GM23338 (cell line): ENCODE results near the gene GPR61. TPM values are rescaled to one million over a fixed set of nuclear protein-coding genes. Genes with fewer than 3 reads are reported as not detected.

Source experiments
- ATAC-seq: fragments of 200-7000 bp; cut with Tn5 transposase; 3 replicates; pipeline ENCODE4 v1.9.1; 2020
- DNase-seq: peaks from one replicate; pipeline ENCODE4 v3.0.0-alpha.2; 2015; ENCODE audit warnings: low spot score
- H2AFZ ChIP-seq: fragments of 200-600 bp; sonication (generic); 2 replicates; pipeline ENCODE4 v1.8.0; 2016; ENCODE audit warnings: antibody characterized with exemption, mild to moderate bottlenecking, moderate library complexity
- H3F3A ChIP-seq: fragments of 200-600 bp; sonication (generic); replicated peaks from 2 replicates; pipeline ENCODE4 v1.8.0; 2017; ENCODE audit warnings: antibody characterized with exemption, mixed run types, low read depth
- H3K27ac ChIP-seq: fragments of 200-600 bp; sonication (generic); 2 replicates; pipeline ENCODE4 v1.6.1; 2016; ENCODE audit warnings: low read depth
- H3K27me3 ChIP-seq: fragments of 200-600 bp; sonication (generic); 2 replicates; pipeline ENCODE4 v1.8.0; 2016; ENCODE audit warnings: mild to moderate bottlenecking, mixed run types, moderate library complexity; ENCODE audit not compliant: insufficient read depth
- H3K36me3 ChIP-seq: fragments of 200-600 bp; sonication (generic); 2 replicates; pipeline ENCODE4 v1.8.0; 2016; ENCODE audit warnings: mild to moderate bottlenecking; ENCODE audit not compliant: insufficient read depth
- H3K4me1 ChIP-seq: fragments of 200-600 bp; sonication (generic); 2 replicates; pipeline ENCODE4 v1.8.0; 2016; ENCODE audit warnings: mild to moderate bottlenecking, moderate library complexity; ENCODE audit not compliant: insufficient read depth
- H3K4me2 ChIP-seq: fragments of 200-600 bp; sonication (generic); 2 replicates; pipeline ENCODE4 v1.7.1; 2017; ENCODE audit warnings: mixed run types
- H3K4me3 ChIP-seq: fragments of 200-600 bp; sonication (generic); 2 replicates; pipeline ENCODE4 v1.6.1; 2016; ENCODE audit warnings: mixed run types
- H3K79me2 ChIP-seq: fragments of 200-600 bp; sonication (generic); replicated peaks from 2 replicates; pipeline ENCODE4 v1.8.0; 2017; ENCODE audit warnings: mild to moderate bottlenecking; ENCODE audit not compliant: insufficient read depth
- H3K9me2 ChIP-seq: fragments of 200-600 bp; sonication (generic); 2 replicates; pipeline ENCODE4 v1.8.0; 2017; ENCODE audit not compliant: insufficient read depth
- H4K20me1 ChIP-seq: fragments of 200-600 bp; sonication (generic); replicated peaks from 2 replicates; pipeline ENCODE4 v1.8.0; 2017; ENCODE audit warnings: mild to moderate bottlenecking; ENCODE audit not compliant: insufficient read depth
- H3K27ac Mint-ChIP-seq: 2 replicates; pipeline ENCODE4 v1.8.0; 2020; ENCODE audit warnings: inconsistent platforms, mild to moderate bottlenecking, moderate library complexity, mixed read lengths
- H3K27me3 Mint-ChIP-seq: 3 replicates; pipeline ENCODE4 v1.8.0; 2022; ENCODE audit warnings: low read depth, mild to moderate bottlenecking, moderate library complexity, mixed read lengths, inconsistent platforms; ENCODE audit not compliant: insufficient read depth, poor library complexity
- H3K36me3 Mint-ChIP-seq: 3 replicates; pipeline ENCODE4 v1.8.0; 2021; ENCODE audit warnings: low read depth, mild to moderate bottlenecking, inconsistent platforms, moderate library complexity, mixed read lengths
- H3K4me1 Mint-ChIP-seq: 3 replicates; pipeline ENCODE4 v1.8.0; 2020; ENCODE audit warnings: mild to moderate bottlenecking, inconsistent platforms, mixed read lengths
- H3K4me3 Mint-ChIP-seq: 3 replicates; pipeline ENCODE4 v1.8.0; 2021; ENCODE audit warnings: moderate library complexity, mild to moderate bottlenecking, inconsistent platforms, mixed read lengths
- H3K9me3 Mint-ChIP-seq: 3 replicates; pipeline ENCODE4 v1.8.0; 2020; ENCODE audit warnings: moderate library complexity, mild to moderate bottlenecking, inconsistent platforms, mixed read lengths
- CREB1 ChIP-seq: fragments of 250-450 bp; sonication (Bioruptor Pico); IDR thresholded peaks from 2 replicates; pipeline ENCODE4 v1.5.0; 2020; ENCODE audit warnings: low read depth, mild to moderate bottlenecking, moderate library complexity
- EZH2 ChIP-seq: fragments of 200-600 bp; sonication (generic); IDR thresholded peaks from one replicate; pipeline ENCODE4 v1.8.0; 2017; ENCODE audit warnings: antibody characterized with exemption, mild to moderate bottlenecking, low read depth; ENCODE audit not compliant: unreplicated experiment
- EZH2phosphoT487 ChIP-seq: fragments of 200-600 bp; sonication (generic); IDR thresholded peaks from one replicate; pipeline ENCODE4 v1.8.1; 2018; ENCODE audit warnings: antibody characterized with exemption; ENCODE audit not compliant: unreplicated experiment
- JUNB ChIP-seq: IDR thresholded peaks from one replicate; pipeline ENCODE4 v1.6.1; 2016; ENCODE audit warnings: antibody characterized with exemption; ENCODE audit not compliant: unreplicated experiment
- NANOG ChIP-seq: IDR thresholded peaks from 2 replicates; pipeline ENCODE4 v1.6.1; 2016; ENCODE audit warnings: antibody characterized with exemption, borderline replicate concordance
- POLR2AphosphoS5 ChIP-seq: IDR thresholded peaks from 2 replicates; pipeline ENCODE4 v1.6.1; 2016; ENCODE audit warnings: antibody characterized with exemption, low read depth
- STAT1 ChIP-seq: IDR thresholded peaks from one replicate; pipeline ENCODE4 v1.6.1; 2016; ENCODE audit warnings: antibody characterized with exemption; ENCODE audit not compliant: unreplicated experiment
- ZNF114 ChIP-seq: fragments of 250-450 bp; sonication (Bioruptor Pico); IDR thresholded peaks from 2 replicates; pipeline ENCODE4 v1.5.0; 2020; ENCODE audit warnings: mild to moderate bottlenecking, moderate library complexity
- ZNF331 ChIP-seq: fragments of 250-450 bp; sonication (Bioruptor Pico); IDR thresholded peaks from 2 replicates; pipeline ENCODE4 v1.5.0; 2020; ENCODE audit warnings: low read depth, mild to moderate bottlenecking, moderate library complexity
- polyA plus RNA-seq: library from polyadenylated mRNA; unstranded; fragments of >200 nt; fragmentation: Nextera tagmentation; extraction: Ambion mirVana; gene quantifications from 2 replicates; pipeline ENCODE4 v1.2.1, GENCODE V29; 2016
- total RNA-seq: library from RNA; depleted of rRNA; stranded (reverse); fragments of >200 nt; shearing (Covaris generic); gene quantifications from 2 replicates; pipeline ENCODE4 v1.2.3, GENCODE V29; 2014
- TF ChIP-seq, protein P1 (sequence below): IDR thresholded peaks from 2 replicates; pipeline ENCODE4 v1.6.1; 2016; ENCODE audit warnings: antibody characterized with exemption
- TF ChIP-seq, protein P2 (sequence below): fragments of 250-450 bp; sonication (Bioruptor Pico); IDR thresholded peaks from 2 replicates; pipeline ENCODE4 v1.5.0; 2020; ENCODE audit warnings: mild to moderate bottlenecking, moderate library complexity
- TF ChIP-seq, protein P3 (sequence below), 2 experiments: fragments of 200-600 bp in 1 of 2; sonication (generic) in 1 of 2; conservative IDR thresholded peaks; 2 replicates each; pipeline versions ENCODE4 v1.5.1 to v1.6.1; 2016 to 2017; ENCODE audit warnings: antibody characterized with exemption in 2 of 2, low read depth in 2 of 2, mild to moderate bottlenecking in 2 of 2, moderate library complexity in 1 of 2
- TF ChIP-seq, protein P4 (sequence below): IDR thresholded peaks from one replicate; pipeline ENCODE4 v1.6.1; 2018; ENCODE audit warnings: antibody characterized with exemption; ENCODE audit not compliant: unreplicated experiment

The GPR61 gene
- total and polyA plus RNA-seq, 2 experiments from 2014 or later, result 0.13 TPM; not detected in 1

DNA sequence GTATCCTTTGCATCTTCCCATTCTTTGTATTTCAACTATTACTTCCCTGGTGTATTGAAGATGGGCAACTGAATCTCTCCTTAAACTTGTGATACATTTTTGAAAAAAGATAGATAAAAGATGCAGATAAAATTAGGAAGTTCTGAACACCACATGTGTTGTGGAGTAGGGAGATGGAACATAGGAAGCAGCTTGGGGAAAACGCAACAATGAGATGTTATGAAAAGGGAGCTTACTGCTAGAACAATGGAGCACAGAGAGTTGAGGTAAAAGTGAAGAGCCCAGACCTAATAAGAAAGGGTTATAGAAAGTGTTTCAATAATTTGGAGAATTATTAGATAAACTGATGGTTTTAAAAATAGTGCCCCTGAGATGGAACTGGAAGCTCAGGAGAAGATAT is 29.7 kb downstream of the GPR61 start:
- Mint-ChIP-seq H3K27ac (no peak overlapping the region), H3K4me3 (no peak overlapping the region), H3K4me1 (peaks cover 14% of the 10 kb centered on the region), H3K9me3 (no peaks in the 10 kb centered on the region), H3K27me3 (no peaks in the 10 kb centered on the region), H3K36me3 (no peaks in the 10 kb centered on the region)
- no peak for ATAC-seq
- H3K27me3 ChIP-seq, result no peaks in the 10 kb centered on the region
- H3K79me2 ChIP-seq, result peaks cover 86% of the 10 kb centered on the region
- no peak overlapping the region for H3K4me3 ChIP-seq
- H2AFZ ChIP-seq, result no peak overlapping the region
- H3K4me1 ChIP-seq, result peaks cover 24% of the 10 kb centered on the region
- peaks cover 16% of the 10 kb centered on the region for H4K20me1 ChIP-seq
- H3K36me3 ChIP-seq, result no peaks in the 10 kb centered on the region
- no peaks in the 10 kb centered on the region; the same call in 1 of the 2 replicates for H3F3A ChIP-seq
- H3K4me2 ChIP-seq, result no peak overlapping the region
- no peak overlapping the region for H3K27ac ChIP-seq
- TF ChIP-seq, protein P1, sequence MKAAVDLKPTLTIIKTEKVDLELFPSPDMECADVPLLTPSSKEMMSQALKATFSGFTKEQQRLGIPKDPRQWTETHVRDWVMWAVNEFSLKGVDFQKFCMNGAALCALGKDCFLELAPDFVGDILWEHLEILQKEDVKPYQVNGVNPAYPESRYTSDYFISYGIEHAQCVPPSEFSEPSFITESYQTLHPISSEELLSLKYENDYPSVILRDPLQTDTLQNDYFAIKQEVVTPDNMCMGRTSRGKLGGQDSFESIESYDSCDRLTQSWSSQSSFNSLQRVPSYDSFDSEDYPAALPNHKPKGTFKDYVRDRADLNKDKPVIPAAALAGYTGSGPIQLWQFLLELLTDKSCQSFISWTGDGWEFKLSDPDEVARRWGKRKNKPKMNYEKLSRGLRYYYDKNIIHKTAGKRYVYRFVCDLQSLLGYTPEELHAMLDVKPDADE, result no peak
- TF ChIP-seq CREB1 (no peak), POLR2AphosphoS5 (no peak), STAT1 (no peak), EZH2phosphoT487 (no peak), NANOG (no peak), ZNF331 (CRISPR knock-in tag) (no peak), JUNB (no peak), EZH2 (no peak), ZNF114 (CRISPR knock-in tag) (no peak)
- TF ChIP-seq, protein P2, sequence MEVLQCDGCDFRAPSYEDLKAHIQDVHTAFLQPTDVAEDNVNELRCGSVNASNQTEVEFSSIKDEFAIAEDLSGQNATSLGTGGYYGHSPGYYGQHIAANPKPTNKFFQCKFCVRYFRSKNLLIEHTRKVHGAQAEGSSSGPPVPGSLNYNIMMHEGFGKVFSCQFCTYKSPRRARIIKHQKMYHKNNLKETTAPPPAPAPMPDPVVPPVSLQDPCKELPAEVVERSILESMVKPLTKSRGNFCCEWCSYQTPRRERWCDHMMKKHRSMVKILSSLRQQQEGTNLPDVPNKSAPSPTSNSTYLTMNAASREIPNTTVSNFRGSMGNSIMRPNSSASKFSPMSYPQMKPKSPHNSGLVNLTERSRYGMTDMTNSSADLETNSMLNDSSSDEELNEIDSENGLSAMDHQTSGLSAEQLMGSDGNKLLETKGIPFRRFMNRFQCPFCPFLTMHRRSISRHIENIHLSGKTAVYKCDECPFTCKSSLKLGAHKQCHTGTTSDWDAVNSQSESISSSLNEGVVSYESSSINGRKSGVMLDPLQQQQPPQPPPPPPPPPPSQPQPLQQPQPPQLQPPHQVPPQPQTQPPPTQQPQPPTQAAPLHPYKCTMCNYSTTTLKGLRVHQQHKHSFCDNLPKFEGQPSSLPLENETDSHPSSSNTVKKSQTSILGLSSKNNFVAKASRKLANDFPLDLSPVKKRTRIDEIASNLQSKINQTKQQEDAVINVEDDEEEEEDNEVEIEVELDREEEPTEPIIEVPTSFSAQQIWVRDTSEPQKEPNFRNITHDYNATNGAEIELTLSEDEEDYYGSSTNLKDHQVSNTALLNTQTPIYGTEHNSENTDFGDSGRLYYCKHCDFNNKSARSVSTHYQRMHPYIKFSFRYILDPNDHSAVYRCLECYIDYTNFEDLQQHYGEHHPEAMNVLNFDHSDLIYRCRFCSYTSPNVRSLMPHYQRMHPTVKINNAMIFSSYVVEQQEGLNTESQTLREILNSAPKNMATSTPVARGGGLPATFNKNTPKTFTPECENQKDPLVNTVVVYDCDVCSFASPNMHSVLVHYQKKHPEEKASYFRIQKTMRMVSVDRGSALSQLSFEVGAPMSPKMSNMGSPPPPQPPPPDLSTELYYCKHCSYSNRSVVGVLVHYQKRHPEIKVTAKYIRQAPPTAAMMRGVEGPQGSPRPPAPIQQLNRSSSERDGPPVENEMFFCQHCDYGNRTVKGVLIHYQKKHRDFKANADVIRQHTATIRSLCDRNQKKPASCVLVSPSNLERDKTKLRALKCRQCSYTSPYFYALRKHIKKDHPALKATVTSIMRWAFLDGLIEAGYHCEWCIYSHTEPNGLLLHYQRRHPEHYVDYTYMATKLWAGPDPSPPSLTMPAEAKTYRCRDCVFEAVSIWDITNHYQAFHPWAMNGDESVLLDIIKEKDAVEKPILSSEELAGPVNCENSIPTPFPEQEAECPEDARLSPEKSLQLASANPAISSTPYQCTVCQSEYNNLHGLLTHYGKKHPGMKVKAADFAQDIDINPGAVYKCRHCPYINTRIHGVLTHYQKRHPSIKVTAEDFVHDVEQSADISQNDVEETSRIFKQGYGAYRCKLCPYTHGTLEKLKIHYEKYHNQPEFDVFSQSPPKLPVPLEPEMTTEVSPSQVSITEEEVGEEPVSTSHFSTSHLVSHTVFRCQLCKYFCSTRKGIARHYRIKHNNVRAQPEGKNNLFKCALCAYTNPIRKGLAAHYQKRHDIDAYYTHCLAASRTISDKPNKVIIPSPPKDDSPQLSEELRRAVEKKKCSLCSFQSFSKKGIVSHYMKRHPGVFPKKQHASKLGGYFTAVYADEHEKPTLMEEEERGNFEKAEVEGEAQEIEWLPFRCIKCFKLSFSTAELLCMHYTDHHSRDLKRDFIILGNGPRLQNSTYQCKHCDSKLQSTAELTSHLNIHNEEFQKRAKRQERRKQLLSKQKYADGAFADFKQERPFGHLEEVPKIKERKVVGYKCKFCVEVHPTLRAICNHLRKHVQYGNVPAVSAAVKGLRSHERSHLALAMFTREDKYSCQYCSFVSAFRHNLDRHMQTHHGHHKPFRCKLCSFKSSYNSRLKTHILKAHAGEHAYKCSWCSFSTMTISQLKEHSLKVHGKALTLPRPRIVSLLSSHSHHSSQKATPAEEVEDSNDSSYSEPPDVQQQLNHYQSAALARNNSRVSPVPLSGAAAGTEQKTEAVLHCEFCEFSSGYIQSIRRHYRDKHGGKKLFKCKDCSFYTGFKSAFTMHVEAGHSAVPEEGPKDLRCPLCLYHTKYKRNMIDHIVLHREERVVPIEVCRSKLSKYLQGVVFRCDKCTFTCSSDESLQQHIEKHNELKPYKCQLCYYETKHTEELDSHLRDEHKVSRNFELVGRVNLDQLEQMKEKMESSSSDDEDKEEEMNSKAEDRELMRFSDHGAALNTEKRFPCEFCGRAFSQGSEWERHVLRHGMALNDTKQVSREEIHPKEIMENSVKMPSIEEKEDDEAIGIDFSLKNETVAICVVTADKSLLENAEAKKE (CRISPR knock-in tag), result no peak
- TF ChIP-seq, protein P3, sequence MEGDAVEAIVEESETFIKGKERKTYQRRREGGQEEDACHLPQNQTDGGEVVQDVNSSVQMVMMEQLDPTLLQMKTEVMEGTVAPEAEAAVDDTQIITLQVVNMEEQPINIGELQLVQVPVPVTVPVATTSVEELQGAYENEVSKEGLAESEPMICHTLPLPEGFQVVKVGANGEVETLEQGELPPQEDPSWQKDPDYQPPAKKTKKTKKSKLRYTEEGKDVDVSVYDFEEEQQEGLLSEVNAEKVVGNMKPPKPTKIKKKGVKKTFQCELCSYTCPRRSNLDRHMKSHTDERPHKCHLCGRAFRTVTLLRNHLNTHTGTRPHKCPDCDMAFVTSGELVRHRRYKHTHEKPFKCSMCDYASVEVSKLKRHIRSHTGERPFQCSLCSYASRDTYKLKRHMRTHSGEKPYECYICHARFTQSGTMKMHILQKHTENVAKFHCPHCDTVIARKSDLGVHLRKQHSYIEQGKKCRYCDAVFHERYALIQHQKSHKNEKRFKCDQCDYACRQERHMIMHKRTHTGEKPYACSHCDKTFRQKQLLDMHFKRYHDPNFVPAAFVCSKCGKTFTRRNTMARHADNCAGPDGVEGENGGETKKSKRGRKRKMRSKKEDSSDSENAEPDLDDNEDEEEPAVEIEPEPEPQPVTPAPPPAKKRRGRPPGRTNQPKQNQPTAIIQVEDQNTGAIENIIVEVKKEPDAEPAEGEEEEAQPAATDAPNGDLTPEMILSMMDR (conservative IDR thresholded peaks at IDR 0.05; ENCODE audit: low read depth in 2 of 2), result no peak
- TF ChIP-seq, protein P4, sequence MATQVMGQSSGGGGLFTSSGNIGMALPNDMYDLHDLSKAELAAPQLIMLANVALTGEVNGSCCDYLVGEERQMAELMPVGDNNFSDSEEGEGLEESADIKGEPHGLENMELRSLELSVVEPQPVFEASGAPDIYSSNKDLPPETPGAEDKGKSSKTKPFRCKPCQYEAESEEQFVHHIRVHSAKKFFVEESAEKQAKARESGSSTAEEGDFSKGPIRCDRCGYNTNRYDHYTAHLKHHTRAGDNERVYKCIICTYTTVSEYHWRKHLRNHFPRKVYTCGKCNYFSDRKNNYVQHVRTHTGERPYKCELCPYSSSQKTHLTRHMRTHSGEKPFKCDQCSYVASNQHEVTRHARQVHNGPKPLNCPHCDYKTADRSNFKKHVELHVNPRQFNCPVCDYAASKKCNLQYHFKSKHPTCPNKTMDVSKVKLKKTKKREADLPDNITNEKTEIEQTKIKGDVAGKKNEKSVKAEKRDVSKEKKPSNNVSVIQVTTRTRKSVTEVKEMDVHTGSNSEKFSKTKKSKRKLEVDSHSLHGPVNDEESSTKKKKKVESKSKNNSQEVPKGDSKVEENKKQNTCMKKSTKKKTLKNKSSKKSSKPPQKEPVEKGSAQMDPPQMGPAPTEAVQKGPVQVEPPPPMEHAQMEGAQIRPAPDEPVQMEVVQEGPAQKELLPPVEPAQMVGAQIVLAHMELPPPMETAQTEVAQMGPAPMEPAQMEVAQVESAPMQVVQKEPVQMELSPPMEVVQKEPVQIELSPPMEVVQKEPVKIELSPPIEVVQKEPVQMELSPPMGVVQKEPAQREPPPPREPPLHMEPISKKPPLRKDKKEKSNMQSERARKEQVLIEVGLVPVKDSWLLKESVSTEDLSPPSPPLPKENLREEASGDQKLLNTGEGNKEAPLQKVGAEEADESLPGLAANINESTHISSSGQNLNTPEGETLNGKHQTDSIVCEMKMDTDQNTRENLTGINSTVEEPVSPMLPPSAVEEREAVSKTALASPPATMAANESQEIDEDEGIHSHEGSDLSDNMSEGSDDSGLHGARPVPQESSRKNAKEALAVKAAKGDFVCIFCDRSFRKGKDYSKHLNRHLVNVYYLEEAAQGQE, result no peak
- H3K9me2 ChIP-seq, result no peaks in the 10 kb centered on the region
- no peak for DNase-seq
